ENCODE data around the gene IER5.
A peak's percentile ranks its signal among the peaks of the same experiment; 100 is the strongest.

GRCh38 chr1:181089676-181090544 is 1.4 kb downstream of the IER5 start:
- peak; percentile 23; the same call in 1 of the 2 replicates for TF ChIP-seq SMC3 (IDR thresholded peaks at IDR 0.05; ENCODE audit: low read depth, low read length)
- no peak for TF ChIP-seq USF2 (IDR thresholded peaks at IDR 0.05; ENCODE audit: borderline replicate concordance, low read depth, low read length)
- TF ChIP-seq CTCF (IDR thresholded peaks at IDR 0.05): peak; percentile 14; the same call in 1 of the 2 replicates
- no peak for TF ChIP-seq PBX3 (IDR thresholded peaks at IDR 0.05)
- no peak for TF ChIP-seq REST (IDR thresholded peaks at IDR 0.05; ENCODE audit: low read depth, low read length)
